HG03457 (cell line): ENCODE data around the gene CDR2.

Experiments used
- ATAC-seq: cut with Tn5 transposase; IDR thresholded peaks from one replicate; pipeline ENCODE4 v1.9.1; 2021; ENCODE audit warnings: moderate number of reproducible peaks; ENCODE audit not compliant: unreplicated experiment

CDR2 gene

DNA sequence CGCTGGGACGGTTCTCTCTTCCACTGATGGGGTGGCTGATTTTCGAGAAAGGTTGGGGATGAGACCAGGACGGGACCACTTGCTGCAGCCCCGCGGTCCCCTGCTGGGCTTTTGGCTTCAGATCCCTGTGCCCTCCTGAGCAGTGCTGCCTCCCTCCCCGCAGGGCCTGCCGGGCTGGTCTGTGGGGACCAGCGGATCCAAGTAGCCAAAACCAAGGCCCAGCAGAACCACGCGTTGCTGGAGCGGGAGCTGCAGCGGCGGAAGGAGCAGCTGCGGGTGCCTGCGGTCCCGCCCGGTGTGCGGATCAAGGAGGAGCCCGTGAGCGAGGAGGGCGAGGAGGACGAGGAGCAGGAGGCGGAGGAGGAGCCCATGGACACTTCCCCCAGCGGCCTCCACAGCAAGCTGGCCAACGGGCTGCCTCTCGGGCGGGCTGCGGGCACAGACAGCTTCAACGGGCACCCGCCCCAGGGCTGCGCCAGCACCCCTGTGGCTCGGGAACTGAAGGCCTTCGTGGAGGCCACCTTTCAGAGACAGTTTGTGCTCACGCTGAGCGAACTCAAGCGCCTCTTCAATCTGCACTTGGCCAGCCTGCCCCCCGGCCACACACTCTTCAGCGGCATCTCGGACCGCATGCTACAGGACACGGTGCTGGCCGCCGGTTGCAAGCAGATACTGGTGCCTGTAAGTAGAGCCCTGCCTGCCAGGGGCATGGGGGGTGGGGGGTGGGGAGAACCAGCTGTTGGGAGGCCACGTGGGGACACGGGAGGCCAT, 48.6 kb downstream of the CDR2 start:
- no peak for ATAC-seq

DNA sequence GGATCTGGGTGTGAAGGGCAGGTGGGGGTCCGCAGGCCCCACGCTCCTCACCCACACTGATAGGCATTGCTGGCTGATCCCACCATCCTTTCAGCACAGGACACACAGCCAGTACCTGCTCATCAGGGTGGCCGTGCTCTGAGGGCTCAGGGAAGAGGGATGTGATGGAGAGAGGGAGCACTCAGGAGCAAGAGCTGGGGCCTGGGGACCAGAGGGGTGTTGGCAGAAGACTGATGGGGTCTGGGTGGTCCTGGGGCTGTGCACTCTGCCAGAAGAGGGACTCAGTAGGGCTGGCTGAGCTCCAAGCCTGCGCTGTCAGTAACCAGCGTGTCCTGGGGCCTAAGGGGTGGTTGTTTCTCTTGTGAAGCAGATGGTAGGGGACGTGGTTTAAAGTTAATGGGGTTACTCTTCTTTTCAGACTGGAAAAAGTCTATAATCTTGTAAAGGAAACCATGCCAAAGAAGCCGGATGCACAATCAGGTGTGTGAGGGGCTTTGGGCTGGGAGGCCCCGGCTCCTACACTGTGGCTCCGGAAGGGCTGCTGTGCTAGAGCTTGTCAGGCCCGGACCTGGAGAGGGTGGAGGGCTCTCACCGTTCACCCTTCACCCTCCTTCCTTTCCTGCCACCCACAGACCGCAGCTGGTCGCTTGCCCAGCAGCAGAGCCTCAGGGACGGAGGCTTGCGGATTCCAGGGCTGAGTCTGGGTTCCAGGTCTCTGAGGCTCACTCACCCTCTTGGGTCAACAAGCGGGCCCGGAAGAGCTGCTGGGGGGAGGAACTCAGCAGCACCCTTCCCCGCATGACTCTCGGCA, 49.4 kb downstream of the CDR2 start:
- no peak for ATAC-seq

DNA sequence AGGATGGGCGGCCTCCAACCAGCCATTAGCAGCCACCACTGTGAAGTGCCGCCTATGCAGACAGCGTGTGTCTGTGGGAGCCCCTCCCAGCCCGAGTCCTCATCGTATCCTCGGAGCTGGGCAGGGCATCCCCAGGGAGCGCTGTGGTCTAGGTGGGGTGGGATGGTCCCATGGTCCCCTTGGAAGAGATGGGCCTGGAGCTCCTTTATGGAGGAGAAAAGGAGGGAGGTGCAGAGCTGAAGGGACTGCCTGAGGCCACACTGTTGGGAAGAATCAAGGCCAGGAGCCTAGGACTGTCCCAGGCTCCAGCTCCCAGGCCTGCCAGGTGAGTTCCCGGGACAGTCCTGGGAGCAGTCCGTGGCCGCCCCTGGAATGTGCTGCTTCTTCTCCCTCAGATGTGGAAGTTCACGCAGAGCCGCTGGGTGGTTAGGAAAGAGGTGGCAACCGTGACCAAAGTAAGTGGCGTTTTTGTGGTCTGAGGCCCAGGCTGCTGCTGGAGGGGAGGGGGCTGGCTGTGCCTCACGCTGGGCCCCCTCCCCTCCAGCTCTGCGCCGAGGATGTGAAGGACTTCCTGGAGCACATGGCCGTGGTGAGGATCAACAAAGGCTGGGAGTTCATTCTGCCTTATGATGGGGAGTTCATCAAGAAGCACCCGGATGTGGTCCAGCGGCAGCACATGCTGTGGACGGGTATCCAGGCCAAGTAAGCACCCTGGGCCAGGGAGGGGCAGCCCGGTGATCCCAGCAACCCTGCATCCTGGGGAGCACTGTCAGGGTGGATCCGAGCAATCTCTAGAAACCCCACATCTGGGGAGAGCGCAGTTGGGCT, 50.2 kb downstream of the CDR2 start:
- no peak for ATAC-seq

DNA sequence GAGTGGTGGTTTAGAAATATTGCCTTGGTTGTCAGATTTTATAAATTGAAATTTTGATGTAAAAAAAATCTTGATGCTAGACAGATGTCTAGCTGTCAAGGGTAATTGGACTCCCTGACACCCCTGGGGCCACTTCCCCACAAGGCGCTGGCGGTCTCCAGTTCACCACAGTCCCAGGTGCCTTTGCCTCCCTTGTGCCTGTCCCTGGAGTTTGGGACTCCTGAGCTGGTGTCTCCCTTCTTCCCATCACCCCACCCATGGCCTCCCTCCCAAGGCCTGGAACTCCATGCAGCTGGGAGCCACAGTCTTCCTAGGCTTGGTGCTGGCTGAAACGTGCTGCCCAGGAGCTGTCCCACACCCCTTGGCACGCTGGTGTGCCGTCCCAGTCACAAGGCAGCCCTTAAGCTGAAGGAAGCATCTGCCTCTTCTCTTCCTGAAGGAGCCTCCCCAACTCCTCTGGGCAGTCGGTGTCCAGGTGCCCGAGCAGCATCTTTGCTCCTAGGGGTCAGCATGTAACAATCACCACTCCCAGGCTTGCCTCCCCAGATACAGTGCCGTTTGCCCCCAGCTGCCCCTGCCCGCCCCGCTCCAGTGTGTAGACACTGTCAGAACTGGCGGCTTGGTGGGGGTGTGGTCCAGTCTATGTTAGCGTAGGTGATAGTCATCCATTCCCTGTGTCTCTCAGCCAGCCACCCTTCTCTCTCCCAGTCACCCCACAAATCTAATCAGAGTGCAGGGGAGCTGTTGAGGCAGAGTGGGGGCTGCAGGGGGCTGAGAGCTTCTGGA, 51.1 kb downstream of the CDR2 start:
- no peak for ATAC-seq

DNA sequence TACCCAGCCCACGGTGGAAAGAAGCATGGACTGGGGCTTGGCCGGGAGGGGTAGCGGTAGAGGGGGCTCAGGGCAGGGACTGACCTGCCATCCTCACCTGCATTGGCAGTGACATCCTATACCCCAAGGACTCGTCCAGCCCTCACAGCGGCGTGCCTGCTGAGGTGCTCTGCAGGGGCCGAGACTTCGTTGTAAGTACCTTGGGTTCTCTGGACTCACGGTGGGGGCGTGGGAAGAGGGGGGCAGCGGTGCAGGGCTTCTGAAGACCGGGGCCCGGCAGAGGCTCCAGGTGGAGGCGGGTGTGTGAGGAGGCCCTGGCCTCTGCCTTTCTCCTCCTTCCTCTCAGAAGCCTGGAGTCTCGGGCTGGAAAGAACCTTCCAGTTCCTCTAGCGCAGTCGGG, 51.7 kb downstream of the CDR2 start:
- ATAC-seq, result no peak

DNA sequence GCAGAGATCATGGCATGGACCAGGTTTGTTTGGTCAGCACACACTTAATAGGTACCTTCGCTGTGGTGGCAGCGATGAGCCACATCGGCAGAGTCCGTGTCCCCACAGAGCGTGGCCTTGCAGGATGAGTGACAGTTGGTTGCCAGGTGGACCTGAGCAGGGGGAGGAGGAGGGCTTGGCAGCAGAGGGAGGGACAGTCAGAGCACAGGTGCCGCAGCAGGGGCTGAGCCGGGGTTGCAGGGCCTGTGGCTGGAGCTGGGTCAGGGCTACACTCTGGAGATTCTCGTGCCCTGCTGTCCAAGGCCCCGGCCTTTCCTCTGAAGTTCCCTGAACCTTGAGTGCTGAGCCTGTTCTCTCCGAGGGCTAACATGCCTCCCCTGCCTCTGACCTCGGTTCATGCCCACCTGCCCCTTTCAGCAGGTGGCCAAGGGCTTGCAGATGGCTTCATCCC, 52.4 kb downstream of the CDR2 start:
- no peak for ATAC-seq

DNA sequence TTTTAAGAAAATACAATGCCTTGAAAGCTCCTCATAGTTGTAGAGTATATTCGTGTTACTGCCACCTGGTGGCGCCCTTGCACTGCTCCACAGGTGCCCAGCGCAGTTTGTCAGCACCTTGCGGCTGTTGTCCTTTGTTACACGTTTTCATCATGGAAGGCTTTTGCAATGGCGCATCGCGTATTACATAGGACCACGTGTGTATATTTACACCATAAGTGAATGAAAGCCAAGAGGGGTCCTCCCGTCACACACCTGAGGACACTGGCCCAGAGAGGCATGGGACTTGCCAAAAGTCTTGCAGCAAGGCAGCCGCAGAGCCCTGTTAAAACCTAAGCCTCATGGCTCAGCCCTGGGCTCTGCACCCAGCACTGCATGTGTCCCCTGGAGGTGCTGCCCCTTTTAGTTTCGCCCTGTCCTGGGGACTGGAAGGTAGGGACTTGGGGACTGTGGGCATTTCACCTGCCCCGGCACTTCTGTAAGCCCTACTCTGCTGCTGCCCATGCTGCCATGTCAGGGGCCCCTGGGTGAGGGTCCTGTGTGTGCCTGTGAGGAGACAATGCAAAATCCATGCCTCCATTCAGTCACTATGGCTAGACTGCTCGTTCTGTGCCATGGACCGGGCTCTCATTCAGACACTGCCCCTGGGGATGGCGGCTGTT, 52.9 kb downstream of the CDR2 start:
- ATAC-seq, result no peak

DNA sequence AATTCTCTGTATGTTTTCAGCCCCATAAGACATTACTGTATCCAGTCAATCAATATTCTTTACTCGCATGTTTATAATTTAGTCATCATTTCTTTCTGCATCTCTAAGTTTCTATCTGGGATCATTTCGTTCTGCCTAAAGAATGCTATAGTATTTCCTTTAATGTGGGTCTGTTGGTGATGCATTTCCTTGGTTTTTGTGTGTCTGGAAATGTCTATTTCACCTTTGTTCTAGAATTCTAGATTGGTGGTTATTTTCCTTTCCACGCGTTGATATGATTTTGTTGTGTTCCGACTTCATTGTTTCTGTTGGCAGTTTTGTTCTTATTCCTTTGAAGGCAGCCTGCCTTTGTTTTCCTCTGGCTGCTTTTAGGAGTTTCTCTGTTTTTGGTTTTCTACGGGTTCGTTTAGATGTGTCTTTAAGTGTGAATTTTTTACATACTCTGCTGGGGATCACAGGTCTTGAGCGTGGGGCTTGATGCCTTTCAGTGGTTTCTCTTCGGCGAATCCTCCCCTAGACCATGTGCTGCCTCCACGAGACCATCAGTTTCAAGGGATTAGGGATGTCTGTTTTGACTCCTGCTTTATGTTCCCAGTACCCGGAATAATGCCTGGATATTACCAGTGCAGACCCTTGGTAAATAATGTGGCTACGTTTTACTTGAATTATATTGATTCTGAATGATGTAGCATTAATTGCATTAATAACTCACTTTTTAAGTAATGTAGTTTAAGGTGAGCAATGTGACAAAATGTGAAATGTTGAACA, 53.7 kb downstream of the CDR2 start:
- ATAC-seq, result no peak

DNA sequence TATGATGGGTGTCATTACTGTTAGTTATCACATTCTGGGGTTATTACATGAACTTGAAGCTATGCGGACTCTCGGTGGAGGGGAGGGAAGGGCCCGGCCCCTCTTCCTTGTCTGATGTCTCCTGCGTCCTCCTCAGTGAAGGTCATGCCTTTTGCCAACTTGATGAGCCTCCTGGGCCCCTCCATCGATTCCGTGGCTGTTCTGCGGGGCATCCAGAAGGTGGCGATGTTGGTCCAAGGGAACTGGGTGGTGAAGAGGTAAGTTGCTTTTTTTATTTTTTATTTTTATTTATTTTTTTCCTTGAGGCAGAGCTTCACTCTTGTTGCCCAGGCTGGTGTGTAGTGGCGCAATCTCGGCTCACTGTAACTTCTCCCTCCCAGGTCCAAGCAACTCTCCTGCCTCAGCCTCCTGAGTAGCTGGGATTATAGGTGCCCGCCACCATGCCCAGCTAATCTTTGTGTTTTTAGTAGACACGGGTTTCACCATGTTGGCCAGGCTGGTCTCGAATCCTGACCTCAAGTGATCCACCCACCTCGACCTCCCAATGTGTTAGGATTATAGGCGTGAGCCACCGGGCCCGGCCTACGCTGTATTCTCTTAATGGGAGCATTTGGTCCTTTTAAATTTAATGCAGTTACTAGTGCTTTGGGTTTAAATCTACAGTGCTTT, 55.6 kb downstream of the CDR2 start:
- ATAC-seq, result no peak

DNA sequence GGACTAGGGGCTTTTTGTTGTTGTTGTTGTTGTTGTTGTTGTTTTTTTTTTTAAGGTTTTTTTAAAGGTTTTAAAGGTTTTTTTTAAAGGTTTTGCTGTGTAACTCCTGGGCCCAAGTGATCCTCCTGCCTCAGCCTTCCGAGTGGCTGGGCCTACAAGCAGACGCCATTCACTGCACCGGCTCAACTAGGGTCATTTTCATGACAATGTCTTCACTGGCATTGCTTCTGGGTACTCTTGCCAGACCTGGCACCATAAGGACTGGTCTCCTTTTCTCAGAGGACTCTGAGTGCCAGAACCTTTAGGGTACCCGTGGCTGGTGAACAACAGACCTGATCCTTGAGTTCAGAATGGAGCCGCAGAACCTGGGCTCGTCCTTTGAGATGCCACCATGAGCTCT, 56.8 kb downstream of the CDR2 start:
- no peak for ATAC-seq

DNA sequence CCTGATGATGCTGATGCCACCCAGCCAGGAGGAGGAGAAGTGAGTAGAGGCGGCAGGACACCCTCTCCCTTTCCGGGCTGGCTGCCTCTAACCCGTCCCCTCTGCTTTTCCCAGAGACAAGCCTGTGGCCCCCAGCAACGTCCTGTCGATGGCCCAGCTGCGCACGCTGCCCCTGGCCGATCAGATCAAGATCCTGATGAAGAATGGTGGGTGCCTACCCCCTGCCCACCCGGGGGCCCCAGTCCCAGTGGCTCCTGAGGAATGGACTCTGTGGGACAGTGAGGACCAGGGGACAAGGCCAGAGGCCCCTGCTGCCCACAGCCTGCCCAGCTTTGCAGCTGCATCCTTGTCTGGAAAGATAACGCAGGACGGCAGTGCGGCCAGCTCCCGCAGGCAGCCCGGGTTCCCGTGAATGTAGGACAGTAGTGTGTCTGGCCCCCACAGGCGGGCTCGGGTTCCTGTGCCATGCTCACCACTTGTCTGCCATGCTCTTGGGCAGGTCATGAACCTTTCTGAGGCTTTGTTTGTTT, 57.4 kb downstream of the CDR2 start:
- no peak for ATAC-seq

DNA sequence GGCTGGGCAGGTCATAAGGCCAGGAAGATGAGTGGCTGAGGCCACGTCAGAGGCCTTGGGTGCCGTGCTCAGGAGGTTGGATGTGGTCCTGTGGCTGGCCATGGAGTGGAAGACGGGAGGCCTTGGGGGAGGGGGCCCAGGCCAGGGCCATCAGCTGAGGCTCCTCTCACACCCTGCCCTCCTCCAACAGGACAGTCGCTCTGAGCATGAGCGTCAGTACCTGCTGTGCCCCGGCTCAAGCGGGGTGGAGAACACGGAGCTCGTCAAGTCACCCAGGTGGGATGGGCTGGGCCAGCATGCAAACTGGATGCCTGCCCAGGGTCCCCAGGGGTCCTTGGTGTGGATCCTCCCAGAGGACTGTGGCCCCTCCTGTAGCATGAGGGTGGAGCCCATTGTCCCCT, 58.0 kb downstream of the CDR2 start:
- no peak for ATAC-seq

DNA sequence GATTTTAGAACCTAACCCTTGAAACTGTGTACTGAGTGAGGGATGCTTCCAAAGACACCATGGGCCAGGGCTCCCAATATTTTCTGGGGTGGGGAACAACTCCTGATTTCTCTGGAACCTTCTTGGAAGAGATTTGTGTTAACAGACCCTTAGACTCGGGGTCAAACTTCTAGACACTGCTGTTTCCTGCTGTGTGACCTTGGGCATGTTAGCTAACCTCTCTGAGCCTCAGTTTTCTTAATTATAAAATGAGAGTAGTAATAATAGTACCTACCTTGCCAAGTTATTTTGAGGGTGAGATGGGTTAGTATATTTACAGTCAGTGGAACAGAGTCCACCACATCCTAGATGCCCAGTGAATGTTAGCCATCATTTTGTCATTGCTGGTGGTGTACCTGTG, 58.4 kb downstream of the CDR2 start:
- no peak for ATAC-seq

DNA sequence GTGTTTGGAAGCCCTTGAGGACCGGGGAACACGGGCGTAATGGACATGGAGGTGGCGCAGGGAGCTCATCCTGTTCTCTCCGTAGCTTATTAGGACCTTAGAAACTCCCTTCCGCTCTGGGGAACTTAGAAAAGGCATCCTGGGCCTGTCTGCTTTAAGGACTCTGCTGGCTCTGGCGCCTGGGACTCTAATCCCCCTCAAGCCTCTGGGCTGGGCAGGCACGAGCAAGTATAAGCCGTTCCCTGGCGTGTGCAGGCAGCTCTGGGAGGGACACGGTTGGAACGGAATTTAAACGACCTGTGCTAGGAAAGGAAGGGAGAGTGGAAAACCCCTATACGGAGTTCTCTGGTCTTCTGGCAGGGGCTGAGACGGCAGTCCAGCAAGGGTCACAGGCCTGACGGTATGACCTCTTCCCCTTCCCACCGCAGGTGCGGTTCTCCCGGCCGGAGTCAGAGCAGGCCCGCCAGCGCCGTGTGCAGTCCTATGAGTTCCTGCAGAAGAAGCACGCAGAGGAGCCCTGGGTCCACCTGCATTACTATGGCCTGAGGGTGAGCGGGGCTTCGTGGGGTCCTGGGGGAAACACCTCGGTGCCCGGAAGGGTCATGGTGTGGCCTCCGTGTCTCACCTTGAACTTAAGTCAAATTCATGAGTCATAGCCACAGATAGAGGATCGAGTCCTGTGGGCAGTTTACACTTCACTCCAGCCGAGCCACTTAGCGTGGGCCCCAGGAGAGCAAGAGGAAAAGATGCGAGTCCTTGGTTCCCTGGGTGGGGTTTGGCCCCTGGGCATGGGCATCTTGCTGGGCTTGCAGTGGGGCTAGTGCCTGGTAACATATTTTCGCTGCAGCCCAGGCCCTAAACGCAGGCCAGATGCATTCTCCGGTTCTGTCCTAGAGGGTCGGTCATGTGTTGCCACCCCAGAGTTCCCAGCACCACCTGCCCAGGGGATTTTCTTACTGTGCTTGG, 59.5 kb downstream of the CDR2 start:
- no peak for ATAC-seq

DNA sequence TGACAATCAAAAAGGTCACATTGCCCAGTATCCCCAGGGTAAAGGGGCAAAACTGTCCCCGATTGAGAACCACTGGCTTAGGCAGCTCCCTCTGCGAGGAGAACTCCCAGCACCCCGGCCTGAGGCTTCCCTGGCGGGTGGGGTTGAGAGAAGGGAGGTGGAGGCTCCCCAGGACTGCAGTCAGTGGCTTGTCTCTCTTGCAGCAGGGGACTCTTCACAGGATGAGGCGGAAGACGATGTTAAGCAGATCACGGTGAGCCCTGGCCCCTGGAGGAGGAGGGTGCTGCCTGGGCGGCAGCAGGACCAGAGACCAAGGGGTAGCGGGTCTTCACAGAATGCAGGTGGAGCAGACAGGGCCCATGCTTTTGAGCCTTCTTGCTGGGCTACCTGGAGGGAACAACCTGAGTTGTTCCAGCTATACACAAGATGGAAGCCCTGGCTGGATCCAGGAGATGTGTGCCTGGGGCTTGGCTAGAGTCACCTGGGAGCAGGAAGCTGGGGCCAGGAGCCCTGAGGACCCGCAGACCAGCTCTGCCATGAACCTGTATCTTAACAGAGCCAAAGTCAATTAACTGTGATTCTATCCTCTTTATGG, 60.4 kb downstream of the CDR2 start:
- no peak for ATAC-seq

DNA sequence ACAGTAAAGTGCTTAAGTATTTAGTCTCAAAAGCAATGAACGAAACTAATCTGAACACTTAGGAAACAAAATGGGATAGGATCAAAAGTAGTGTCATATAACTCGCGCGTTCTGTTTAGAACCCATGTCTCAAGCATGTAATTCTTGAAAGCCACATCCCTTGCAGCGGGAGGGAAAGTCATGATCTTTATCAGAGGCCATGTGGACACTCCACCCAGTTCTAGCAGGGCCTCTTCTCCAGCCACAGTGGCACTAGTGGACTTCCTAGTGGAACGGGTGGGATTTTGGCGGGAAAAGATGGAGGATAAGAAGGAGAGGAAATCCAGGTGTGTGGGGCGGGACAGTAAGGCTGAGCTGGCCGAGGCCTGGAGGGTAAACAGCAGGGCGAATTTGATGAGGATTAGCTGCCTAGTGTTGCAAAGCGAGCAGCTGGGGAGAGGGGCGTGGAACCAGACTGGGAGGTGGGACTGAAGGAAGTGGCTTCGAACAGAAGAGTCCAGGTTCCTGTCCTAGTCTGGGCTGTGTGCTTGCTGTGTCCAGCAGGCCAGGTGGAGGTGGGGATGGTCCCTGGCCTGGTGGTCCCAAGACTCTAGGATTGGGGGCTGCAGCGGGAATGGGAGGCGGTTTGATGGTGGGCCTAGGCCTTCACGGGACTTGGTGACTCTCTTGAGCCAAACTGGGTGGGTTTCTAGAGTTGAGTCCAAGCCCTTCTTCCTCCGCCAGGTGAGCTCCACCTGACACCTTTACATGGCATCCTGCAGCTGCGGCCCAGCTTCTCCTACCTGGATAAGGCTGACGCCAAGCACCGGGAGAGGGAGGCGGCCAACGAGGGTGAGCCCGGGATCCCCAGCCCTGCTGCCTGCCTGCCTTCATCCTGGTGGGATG, 61.3 kb downstream of the CDR2 start:
- no peak for ATAC-seq
